Panc1 (cell line): ENCODE measurements around the gene ZC3H11A. TPM values are rescaled to one million over a fixed set of nuclear protein-coding genes. Genes with fewer than 3 reads are reported as not detected.
A peak's percentile ranks its signal among the peaks of the same experiment; 100 is the strongest.
"Not testable (repeated sequence)": the region's sequence is repeated elsewhere in the genome, so short reads cannot be mapped to it uniquely, and the experiment has no call there.

Experiments
- ATAC-seq: fragments of 200-7000 bp; cut with Tn5 transposase; 2 replicates; pipeline ENCODE4 v1.9.1; 2020; ENCODE audit warnings: mild to moderate bottlenecking, moderate library complexity
- BruUV-seq: library from RNA; stranded (reverse); fragments of 400-500 nt; replicated peaks from 2 replicates; lab custom pipeline; 2021; lab: Mats Ljungman, UMichigan
- CTCF ChIA-PET: fragments of 300-600 bp; sonication (Branson Sonifier 250); formaldehyde crosslinking; loops from one replicate; lab custom pipeline; 2022; ENCODE audit warnings: antibody characterized with exemption; lab: Charles Lee
- POLR2A ChIA-PET: fragments of 300-600 bp; sonication (Branson Sonifier 250); formaldehyde crosslinking; loops from one replicate; lab custom pipeline; 2022; ENCODE audit warnings: antibody characterized with exemption; lab: Charles Lee
- DNase-seq: peaks from one replicate; pipeline ENCODE4 v3.0.0-alpha.2; 2010; ENCODE audit warnings: low read depth, low spot score
- H3K27ac ChIP-seq: 2 replicates; pipeline ENCODE4 v1.5.1; 2011; ENCODE audit warnings: mild to moderate bottlenecking, low read length, inconsistent platforms
- H3K27me3 ChIP-seq: fragments of 200-500 bp; sonication (Bioruptor generic); 2 replicates; pipeline ENCODE4 v1.6.0; 2014; ENCODE audit warnings: low read length, inconsistent platforms; ENCODE audit not compliant: control insufficient read depth, insufficient read depth
- H3K36me3 ChIP-seq: fragments of 200-500 bp; sonication (Bioruptor generic); 2 replicates; pipeline ENCODE4 v1.5.1; 2014; ENCODE audit warnings: inconsistent platforms, mild to moderate bottlenecking, low read length, moderate library complexity; ENCODE audit not compliant: control insufficient read depth, insufficient read depth
- H3K4me1 ChIP-seq: 2 replicates; pipeline ENCODE4 v1.5.1; 2011; ENCODE audit warnings: inconsistent platforms, mild to moderate bottlenecking, low read length, moderate library complexity; ENCODE audit not compliant: control insufficient read depth, insufficient read depth
- H3K4me3 ChIP-seq, 2 experiments: 2 replicates each; pipeline ENCODE4 v1.5.1; 2011 to 2012; ENCODE audit warnings: low read depth in 2 of 2, low read length in 2 of 2, mild to moderate bottlenecking in 2 of 2, inconsistent platforms in 1 of 2, moderate library complexity in 1 of 2
- H3K9me3 ChIP-seq: fragments of 200-500 bp; sonication (Bioruptor generic); 2 replicates; pipeline ENCODE4 v1.5.1; 2014; ENCODE audit warnings: low read depth, mild to moderate bottlenecking, inconsistent platforms, low read length, moderate library complexity; ENCODE audit not compliant: control insufficient read depth, insufficient read depth
- POLR2AphosphoS5 ChIP-seq: IDR thresholded peaks from 2 replicates; pipeline ENCODE4 v1.6.1; 2012; ENCODE audit warnings: mild to moderate bottlenecking, low read depth, low read length, moderate library complexity
- REST ChIP-seq, 2 experiments: IDR thresholded peaks; 2 replicates each; pipeline ENCODE4 v1.6.1; 2011 to 2012; ENCODE audit warnings: low read depth in 2 of 2, control low read depth in 1 of 2, low read length in 1 of 2, mild to moderate bottlenecking in 1 of 2, moderate library complexity in 1 of 2; ENCODE audit not compliant: insufficient read depth in 1 of 2
- SIN3A ChIP-seq: IDR thresholded peaks from 2 replicates; pipeline ENCODE4 v1.6.1; 2012; ENCODE audit warnings: low read depth, mild to moderate bottlenecking, low read length, moderate library complexity, borderline replicate concordance; ENCODE audit not compliant: insufficient read depth
- TCF7L2 ChIP-seq: IDR thresholded peaks from 2 replicates; pipeline ENCODE4 v1.6.1; 2011; ENCODE audit warnings: mild to moderate bottlenecking, low read depth, low read length, inconsistent platforms
- in situ Hi-C: cut with HindIII; loops from 2 replicates; pipeline ENCODE4 v1.10.0; 2016; ENCODE audit warnings: low sequenced_read_pairs, low pct_unique_long_range_greater_than_20kb
- intact Hi-C: fragments of 100-400 bp; cut with micrococcal nuclease; formaldehyde crosslinking; loops from one replicate; pipeline ENCODE4 v1.10.0; 2022; ENCODE audit not compliant: unreplicated experiment
- total RNA-seq: library from RNA; stranded (reverse); gene quantifications from one replicate; pipeline ENCODE4 v1.2.1, GENCODE V29; 2021; ENCODE audit not compliant: unreplicated experiment
- TF ChIP-seq, protein P1 (sequence below): fragments of 450-650 bp; IDR thresholded peaks from 2 replicates; pipeline ENCODE4 v1.5.1; 2017; ENCODE audit warnings: mild to moderate bottlenecking

Gene ZC3H11A
- total RNA-seq, 1 experiment from 2014 or later = 69.6 TPM

GRCh38 chr1:203751051-203751450 lies 44.4 kb upstream of the ZC3H11A start:
- DNase-seq = no peak
- no peak for TF ChIP-seq TCF7L2
- no peak for TF ChIP-seq REST (IDR thresholded peaks at IDR 0.05; ENCODE audit: insufficient read depth in 1 of 2, low read depth in 2 of 2, low read length in 1 of 2)
- no peak for TF ChIP-seq SIN3A
- TF ChIP-seq, protein P1, sequence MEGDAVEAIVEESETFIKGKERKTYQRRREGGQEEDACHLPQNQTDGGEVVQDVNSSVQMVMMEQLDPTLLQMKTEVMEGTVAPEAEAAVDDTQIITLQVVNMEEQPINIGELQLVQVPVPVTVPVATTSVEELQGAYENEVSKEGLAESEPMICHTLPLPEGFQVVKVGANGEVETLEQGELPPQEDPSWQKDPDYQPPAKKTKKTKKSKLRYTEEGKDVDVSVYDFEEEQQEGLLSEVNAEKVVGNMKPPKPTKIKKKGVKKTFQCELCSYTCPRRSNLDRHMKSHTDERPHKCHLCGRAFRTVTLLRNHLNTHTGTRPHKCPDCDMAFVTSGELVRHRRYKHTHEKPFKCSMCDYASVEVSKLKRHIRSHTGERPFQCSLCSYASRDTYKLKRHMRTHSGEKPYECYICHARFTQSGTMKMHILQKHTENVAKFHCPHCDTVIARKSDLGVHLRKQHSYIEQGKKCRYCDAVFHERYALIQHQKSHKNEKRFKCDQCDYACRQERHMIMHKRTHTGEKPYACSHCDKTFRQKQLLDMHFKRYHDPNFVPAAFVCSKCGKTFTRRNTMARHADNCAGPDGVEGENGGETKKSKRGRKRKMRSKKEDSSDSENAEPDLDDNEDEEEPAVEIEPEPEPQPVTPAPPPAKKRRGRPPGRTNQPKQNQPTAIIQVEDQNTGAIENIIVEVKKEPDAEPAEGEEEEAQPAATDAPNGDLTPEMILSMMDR = no peak
- no peak for TF ChIP-seq POLR2AphosphoS5
- BruUV-seq = no TSS peak
- ATAC-seq = peak; percentile 40; the same call in 1 of the 2 replicates
- Histone ChIP-seq H3K36me3 (no peaks in the 10 kb centered on the region), H3K4me3 (no peak overlapping the region), H3K27ac (no peak overlapping the region), H3K9me3 (no peaks in the 10 kb centered on the region), H3K4me1 (no peaks in the 10 kb centered on the region), H3K27me3 (no peaks in the 10 kb centered on the region)
- ChIA-PET CTCF (interaction anchor here (0.7 kb wide), 1 partner anchor 11 kb away, joined by 3 read pairs; no protein-coding TSS in a partner anchor), POLR2A (no interaction called here)
- in situ Hi-C loops = no loop called here
- intact Hi-C loops = no loop called here

- in situ Hi-C loops, H3K27ac ChIP-seq, H3K4me1 ChIP-seq, POLR2A ChIA-PET, H3K36me3 ChIP-seq, H3K9me3 ChIP-seq, DNase-seq, intact Hi-C loops, ATAC-seq, BruUV-seq, H3K4me3 ChIP-seq, H3K27me3 ChIP-seq: not testable (repeated sequence)
- CTCF ChIA-PET = interaction anchor here (0.6 to 0.7 kb wide), 2 partner anchors 12 to 25 kb away, joined by 3 to 8 read pairs; no protein-coding TSS in a partner anchor
These were observed 43.6 kb upstream of the ZC3H11A start for GRCh38 chr1:203751618-203752361.

GRCh38 chr1:203754455-203754864 lies 41.0 kb upstream of the ZC3H11A start:
- ChIA-PET POLR2A (no interaction called here), CTCF (no interaction called here)
- no peak for TF ChIP-seq REST (IDR thresholded peaks at IDR 0.05; ENCODE audit: insufficient read depth in 1 of 2, low read depth in 2 of 2, low read length in 1 of 2)
- TF ChIP-seq, protein P1 = no peak
- no peak for TF ChIP-seq SIN3A
- TF ChIP-seq POLR2AphosphoS5 = no peak
- no peak for TF ChIP-seq TCF7L2
- no peaks in the 10 kb centered on the region for H3K27me3 ChIP-seq
- no peaks in the 10 kb centered on the region for H3K36me3 ChIP-seq
- intact Hi-C loops (no loop called here), in situ Hi-C loops (no loop called here)
- no peak for DNase-seq
- no peak overlapping the region for H3K27ac ChIP-seq
- no peak for ATAC-seq
- no peaks in the 10 kb centered on the region for H3K9me3 ChIP-seq
- H3K4me1 ChIP-seq = no peaks in the 10 kb centered on the region
- H3K4me3 ChIP-seq = no peak overlapping the region
- BruUV-seq = no TSS peak
